ENCODE measurements around the gene ATG16L1.

DNA sequence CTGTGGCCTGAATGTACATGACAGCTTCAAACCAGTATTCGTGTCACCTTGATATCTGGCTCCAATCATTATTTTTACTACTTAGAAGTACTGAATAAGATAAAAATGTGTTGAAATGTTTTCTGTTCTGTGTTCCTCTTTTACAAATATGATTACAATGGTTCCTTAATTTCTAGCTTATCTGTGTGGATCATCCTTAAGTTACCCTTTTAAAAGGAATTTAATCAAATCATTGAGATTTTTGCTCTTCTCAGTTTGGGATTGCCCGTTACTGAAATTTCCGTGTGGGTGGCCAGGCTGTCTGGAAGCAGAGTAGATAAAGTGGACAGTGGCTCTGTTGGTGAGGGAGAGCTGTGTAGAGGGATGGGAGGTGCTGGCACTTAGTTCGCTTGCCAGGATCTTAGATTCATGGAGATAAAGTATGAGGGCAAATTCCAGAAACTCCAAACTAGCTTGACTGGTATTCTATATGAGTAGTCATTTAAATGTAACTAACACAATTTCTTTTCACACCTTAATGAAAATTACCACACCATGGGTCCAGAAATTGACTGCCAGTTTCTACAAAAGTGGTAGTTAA lies 28.7 kb downstream of the ATG16L1 start:
- TF ChIP-seq, protein P1, sequence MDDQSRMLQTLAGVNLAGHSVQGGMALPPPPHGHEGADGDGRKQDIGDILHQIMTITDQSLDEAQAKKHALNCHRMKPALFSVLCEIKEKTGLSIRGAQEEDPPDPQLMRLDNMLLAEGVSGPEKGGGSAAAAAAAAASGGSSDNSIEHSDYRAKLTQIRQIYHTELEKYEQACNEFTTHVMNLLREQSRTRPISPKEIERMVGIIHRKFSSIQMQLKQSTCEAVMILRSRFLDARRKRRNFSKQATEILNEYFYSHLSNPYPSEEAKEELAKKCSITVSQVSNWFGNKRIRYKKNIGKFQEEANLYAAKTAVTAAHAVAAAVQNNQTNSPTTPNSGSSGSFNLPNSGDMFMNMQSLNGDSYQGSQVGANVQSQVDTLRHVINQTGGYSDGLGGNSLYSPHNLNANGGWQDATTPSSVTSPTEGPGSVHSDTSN (CRISPR knock-in tag; IDR thresholded peaks at IDR 0.05): no peak
- TF ChIP-seq TCF7L2 (IDR thresholded peaks at IDR 0.05; ENCODE audit: borderline replicate concordance, low read depth, low read length) (no peak), ZNF133 (tag by site-specific recombination; IDR thresholded peaks at IDR 0.05) (no peak), ZNF621 (tag by site-specific recombination; IDR thresholded peaks at IDR 0.05) (no peak), SCRT1 (tag by site-specific recombination; IDR thresholded peaks at IDR 0.05; ENCODE audit: borderline replicate concordance) (no peak), ZNF623 (tag by site-specific recombination; IDR thresholded peaks at IDR 0.05) (no peak), YY1 (tag by site-specific recombination; IDR thresholded peaks at IDR 0.05) (no peak)
- TF ChIP-seq, protein P2, sequence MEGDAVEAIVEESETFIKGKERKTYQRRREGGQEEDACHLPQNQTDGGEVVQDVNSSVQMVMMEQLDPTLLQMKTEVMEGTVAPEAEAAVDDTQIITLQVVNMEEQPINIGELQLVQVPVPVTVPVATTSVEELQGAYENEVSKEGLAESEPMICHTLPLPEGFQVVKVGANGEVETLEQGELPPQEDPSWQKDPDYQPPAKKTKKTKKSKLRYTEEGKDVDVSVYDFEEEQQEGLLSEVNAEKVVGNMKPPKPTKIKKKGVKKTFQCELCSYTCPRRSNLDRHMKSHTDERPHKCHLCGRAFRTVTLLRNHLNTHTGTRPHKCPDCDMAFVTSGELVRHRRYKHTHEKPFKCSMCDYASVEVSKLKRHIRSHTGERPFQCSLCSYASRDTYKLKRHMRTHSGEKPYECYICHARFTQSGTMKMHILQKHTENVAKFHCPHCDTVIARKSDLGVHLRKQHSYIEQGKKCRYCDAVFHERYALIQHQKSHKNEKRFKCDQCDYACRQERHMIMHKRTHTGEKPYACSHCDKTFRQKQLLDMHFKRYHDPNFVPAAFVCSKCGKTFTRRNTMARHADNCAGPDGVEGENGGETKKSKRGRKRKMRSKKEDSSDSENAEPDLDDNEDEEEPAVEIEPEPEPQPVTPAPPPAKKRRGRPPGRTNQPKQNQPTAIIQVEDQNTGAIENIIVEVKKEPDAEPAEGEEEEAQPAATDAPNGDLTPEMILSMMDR (tag by site-specific recombination; IDR thresholded peaks at IDR 0.05): no peak

Measured in HEK293 (cell line).